GM18505 (cell line): ENCODE measurements around the gene MCM5.
"Not testable (repeated sequence)": the region's sequence is repeated elsewhere in the genome, so short reads cannot be mapped to it uniquely, and the experiment has no call there.

Source experiments
- ATAC-seq: cut with Tn5 transposase; IDR thresholded peaks from one replicate; pipeline ENCODE4 v1.9.1; 2021; ENCODE audit not compliant: unreplicated experiment
- POLR2A ChIP-seq: IDR thresholded peaks from 4 replicates; pipeline ENCODE4 v1.6.1; 2011; ENCODE audit warnings: borderline replicate concordance; ENCODE audit not compliant: insufficient read depth, insufficient read length; ENCODE audit errors: extremely low read depth

Gene MCM5

DNA sequence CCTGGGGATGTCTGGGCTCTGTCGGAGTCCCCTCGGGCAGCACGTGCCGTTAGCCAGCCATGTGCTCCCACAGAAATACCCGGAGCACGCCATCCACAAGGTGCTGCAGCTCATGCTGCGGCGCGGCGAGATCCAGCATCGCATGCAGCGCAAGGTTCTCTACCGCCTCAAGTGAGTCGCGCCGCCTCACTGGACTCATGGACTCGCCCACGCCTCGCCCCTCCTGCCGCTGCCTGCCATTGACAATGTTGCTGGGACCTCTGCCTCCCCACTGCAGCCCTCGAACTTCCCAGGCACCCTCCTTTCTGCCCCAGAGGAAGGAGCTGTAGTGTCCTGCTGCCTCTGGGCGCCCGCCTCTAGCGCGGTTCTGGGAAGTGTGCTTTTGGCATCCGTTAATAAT, 24.1 kb downstream of the MCM5 start:
- TF ChIP-seq POLR2A: no peak
- ATAC-seq: no peak

DNA sequence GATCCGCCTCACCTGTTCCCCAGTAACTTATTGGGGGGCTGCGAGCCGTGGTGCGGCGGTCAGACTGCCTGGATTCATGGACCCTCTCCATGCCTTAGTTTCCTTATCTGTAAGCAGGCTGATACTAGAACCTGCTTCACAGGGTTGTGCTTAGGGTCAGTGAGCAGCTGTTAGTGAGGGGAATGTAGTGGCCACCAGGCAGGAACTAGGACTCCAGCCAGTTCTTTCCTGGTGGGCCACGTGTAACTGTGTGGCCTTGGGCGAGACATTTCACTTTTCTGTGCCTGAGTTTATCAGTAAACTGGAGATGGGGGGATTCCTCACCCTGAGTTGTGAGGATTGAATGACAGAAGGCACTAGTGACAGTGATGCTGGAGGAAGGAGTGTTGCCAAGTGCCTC, 24.8 kb downstream of the MCM5 start:
- TF ChIP-seq POLR2A: no peak
- ATAC-seq: no peak

DNA sequence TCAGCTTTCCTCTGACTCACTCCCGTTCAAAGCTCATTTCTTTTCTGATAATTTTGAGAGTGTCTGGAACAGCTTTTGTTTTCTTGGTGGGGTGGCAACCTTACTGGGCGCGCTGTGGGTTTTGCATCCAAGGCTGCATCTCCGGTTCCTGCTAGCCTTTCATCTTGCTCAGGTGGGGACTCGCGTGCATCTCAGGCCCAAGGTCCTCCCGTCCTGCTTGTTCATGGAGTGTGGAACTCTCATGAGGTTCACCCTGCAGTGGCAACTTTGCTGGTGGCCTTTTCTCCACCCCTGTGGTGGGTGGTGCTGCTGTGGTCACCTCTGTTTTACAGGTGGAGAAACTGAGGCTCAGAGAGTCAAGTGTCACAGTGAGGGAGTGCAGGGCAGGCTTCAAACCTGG, 25.6 kb downstream of the MCM5 start:
- no peak for ATAC-seq
- TF ChIP-seq POLR2A: no peak

DNA sequence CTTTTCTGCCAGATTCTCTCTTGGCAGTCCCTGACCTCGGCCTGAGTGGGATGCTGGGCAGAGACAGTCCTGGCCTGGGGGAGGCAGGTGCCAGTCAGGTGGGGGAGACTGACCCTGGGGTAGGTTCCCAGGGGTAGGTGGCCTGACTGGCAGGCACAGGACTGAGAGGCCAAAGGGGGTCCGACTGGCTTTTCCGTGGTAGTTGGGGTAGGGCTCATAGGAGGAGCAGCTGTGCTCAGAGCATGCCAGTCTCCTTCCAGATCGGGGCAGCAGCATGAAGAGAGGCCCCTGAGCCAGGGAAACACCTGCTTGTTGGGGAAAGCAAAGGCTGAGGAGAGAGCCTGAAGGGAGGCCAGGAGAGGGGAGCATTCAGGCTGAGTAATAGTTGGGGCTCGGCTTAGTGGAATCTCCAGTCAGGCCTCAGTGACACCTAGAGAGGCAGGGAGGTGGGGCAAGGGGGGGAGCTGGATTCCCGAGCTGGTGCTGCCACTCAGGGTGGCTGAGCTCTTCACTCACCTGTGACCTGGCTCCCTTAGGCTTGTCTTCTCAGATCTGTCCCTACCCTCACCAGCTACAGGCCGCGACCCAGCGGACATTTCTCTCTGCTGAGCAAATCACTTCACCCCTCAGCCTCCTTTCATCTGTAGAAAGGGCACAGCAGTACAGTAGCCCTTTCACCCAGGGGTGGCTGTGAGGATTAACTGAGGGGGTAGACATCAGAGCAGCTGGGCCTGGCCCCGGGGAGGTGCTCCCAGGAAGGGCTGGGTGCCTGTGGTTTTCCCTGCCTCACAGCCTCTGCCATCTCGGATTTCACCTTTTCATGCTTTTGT, 26.2 kb downstream of the MCM5 start:
- ATAC-seq: no peak
- TF ChIP-seq POLR2A: no peak

DNA sequence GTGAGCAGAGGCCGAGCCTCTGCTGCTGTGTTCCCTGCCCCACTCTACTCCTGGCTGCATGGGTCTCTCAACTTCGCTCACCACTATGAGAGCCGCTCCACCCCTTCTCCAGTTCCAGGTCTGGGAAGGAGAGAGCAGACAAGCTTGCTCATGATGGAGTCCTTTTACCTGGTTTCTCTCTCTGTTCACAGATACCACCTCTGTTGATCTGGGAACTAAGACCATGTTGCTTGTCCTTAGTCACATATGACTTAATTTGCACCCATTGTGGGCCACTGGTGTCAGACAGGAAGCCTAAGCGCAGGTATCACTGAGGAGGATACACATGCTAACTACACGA, 26.8 kb downstream of the MCM5 start:
- no peak for ATAC-seq
- TF ChIP-seq POLR2A: no peak

DNA sequence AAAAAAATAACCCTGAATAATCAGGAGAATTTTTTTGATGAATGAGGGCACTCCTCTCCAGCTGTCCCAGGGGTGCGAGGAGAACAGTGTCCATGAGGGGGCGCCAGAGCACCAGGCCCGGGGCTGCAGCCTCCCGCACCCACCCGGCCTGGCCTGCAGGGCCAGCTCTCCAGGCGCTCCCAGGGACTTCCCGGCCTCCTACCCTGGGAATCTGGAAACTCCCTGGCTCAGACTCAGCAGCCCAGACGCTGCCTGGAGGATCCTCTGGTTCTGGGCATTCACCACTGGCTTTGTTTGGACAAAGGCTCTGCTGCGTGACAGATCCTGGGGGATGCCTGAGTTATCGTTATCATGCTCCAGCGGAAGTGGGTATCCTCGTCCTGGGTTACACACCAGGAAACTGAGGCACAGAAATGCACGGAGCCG, 31.0 kb downstream of the MCM5 start:
- no peak for TF ChIP-seq POLR2A
- ATAC-seq: no peak

DNA sequence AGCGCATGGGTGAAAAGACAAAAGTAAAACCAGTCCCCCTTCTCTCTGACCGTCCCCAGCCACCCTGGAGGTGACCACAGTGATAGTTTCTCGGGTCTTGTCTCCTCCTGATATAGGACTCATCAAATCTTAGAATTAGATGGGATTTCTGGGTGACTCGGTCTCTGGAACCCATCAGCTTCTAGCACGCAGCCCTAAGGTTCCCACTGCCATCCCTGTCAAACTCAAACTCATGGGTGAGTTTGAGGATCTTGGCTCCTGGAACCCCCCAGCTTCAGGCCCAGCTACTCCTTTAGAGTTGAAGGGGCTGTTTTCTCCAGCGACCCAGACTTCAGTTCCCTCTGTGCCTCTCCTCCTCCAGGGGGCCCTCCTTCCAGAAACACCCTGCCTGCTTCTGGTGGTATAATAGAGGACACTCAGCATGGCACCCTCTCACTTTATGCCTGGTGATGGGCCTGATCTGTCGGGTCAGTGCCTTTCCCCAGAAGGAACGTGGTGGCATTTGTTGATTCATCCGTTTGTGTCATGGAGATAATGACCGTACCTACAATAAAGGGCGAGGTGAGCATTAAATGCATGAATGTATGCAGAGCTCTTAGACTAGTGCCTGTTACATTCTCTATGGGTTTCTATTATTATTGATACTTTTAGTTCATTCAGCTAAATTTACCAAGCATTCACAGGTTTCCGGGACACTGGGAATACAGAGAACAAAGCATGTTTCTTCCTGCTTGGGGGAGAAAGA, 31.7 kb downstream of the MCM5 start:
- TF ChIP-seq POLR2A: no peak

DNA sequence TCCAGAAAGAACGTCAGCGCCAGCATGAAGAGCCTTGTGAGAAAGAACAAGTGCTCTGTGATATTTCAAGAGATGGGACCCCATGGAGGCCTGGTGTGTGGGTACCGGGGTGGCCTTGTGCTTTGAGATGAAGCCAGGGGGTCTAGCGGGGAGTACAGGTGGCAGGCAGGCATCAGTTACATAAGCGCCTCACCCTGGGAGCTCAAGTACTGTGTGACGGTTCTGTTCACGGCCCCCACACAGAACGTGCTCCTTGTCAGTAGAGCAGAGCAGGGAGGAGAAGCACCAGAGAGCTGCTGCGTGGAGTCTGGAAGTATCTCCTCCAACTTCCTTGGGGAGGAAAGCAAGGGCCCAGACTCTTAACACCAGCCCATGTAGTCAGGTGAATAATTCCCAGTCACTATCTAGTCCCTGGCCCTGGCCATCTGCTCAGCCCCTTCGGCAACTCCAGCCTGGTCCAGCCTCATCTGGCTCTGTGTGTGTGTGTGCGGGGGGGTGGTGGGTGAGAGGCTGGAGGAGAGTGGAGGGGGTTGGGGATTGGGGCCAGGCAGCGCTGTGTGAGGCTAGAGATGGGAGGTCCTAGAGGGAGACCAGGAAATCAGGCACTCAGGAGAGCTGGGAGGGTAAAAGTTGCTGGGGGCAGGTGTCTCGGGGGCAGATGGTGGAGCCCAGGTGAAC, 32.4 kb downstream of the MCM5 start:
- no peak for ATAC-seq
- TF ChIP-seq POLR2A: no peak

More for the DNA sequence above, 31.7 kb downstream of the MCM5 start:
- ATAC-seq: no peak

DNA sequence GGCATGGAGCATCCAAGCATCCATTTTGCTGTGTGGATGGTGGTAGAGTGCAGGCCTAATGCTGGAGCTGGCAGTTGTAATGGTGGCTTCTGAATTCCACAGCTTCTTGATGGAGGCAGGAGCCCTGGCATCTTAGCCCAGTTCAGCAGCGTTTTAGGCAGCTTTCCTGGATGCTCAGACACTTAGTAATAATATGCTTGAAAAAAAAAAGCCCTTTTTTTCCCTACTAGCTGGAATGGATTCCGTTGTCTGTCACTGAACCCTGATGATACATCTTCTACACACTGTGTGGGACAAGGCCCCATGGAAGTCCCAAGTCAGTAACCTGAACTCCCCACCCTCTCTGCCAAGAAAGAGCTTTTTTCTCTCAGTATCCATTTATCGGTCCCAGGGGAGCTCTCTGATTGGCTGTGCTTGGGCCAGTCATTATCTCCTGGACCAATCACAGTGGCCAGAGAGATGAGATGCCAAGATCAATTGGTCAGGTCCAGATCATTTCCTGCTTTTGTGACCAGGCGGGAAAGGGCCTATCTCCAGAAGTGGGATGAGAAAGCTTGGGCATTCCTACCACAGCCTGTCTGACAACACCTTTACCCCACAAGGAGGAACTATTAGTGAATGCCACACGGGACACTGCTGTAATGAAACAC, 34.2 kb downstream of the MCM5 start:
- no peak for TF ChIP-seq POLR2A
- ATAC-seq: no peak

DNA sequence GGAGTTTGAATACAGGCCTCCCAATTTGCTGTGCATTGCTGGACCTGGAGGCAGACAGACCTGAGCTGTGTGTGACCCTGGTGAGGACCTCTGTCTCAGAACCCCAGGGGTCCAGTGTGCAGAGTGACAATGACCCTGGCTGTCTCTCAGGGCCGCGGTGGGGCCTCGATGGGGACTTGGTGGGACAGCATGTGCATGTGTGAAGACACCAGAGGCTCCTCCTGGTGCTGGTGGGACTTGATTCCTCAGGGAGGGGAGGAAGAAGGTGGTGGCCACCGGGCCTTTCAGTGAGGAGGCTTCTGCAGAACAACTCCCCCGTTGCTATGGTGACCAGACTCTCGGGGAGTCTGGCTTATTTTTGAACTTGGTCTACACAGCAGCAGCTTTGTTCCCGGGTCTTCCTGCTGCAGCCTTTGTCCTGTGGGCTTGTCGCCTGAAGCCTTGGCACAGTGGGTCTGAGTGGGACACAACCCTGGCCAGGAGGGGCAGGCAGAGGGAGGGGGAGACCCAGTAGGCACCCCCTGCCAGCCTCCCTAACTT, 35.3 kb downstream of the MCM5 start:
- no peak for ATAC-seq
- no peak for TF ChIP-seq POLR2A

DNA sequence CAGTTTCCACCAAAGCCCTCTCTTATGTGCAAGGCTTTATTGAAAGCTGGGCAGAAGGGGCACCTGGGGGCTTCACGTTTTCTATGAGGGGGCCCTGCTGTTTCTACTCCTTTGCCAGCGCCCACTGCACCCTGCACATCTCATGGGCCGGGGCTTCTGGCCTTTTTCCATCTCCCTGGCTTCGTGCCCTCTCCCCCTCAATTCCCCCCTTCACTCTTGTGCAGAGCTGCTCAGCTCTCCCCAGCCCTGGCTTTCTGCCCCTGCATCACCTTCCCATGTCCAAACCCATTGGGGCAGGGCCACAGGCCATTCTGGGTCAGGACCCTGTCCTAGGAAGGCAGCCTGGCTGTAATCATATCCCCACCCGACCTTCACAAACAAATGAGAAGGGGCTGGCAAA, 36.5 kb downstream of the MCM5 start:
- no peak for ATAC-seq
- no peak for TF ChIP-seq POLR2A

DNA sequence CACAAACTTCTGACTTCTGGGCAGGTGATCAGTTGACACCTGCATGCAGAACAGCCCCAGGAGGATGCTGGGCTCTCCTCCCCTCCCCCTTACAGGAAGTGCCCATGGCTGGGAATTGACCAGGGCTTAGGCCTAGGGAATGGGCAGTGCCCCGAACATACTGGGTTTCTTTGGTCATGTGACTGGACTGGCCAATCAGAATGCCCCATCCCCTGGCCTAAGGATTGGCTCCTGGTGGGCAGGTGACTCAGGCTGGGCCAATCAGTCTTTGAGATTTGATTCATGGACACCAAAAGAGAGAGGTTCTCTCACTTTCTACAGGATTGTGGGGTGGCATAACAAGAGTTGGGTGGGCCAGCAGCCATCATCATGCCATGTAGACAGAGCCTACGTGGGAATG, 37.1 kb downstream of the MCM5 start:
- no peak for ATAC-seq
- TF ChIP-seq POLR2A: no peak

DNA sequence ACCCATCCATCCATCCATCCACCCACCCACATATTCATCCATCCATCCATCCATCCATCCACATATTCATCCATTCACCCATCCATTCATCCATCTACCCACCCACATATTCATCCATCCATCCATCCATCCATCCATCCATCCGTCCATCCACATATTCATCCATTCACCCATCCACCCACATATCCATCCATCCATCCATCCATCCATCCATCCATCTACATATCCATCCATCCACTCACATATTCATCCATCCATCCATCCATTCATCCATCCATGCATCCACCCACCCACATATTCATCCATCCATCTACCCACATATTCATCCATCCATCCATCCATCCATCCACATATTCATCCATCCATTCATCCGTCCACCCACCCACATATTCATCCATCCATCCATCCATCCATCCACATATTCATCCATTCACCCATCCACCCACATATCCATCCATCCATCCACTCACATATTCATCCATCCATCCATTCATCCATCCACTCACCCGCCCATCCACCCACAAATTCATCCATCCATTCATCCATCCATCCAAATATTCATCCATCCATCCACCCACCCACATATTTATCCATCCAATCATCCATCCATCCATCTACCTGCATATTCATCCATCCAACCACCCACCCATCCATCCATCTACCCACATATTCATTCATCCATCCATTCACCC, 38.9 kb downstream of the MCM5 start:
- ATAC-seq: not testable (repeated sequence)
